Mesenchymal stem cell (in vitro differentiated cells and primary cell): ENCODE measurements around the gene KLHL11.
"Not testable (repeated sequence)": the region's sequence is repeated elsewhere in the genome, so short reads cannot be mapped to it uniquely, and the experiment has no call there.

Source experiments
- DNase-seq: peaks from one replicate; pipeline ENCODE4 v3.0.0-alpha.2; 2013
- H2AFZ ChIP-seq: one replicate; pipeline ENCODE4 v1.6.1; 2013; ENCODE audit warnings: low read depth, mild to moderate bottlenecking, control low read depth, inconsistent platforms, low read length, moderate library complexity
- H2AK5ac ChIP-seq: 2 replicates; pipeline ENCODE4 v1.6.1; 2013; ENCODE audit warnings: low read length, moderate library complexity, mild to moderate bottlenecking, inconsistent platforms; ENCODE audit not compliant: severe bottlenecking
- H2BK120ac ChIP-seq: one replicate; pipeline ENCODE4 v1.6.1; 2013; ENCODE audit warnings: low read depth, mild to moderate bottlenecking, inconsistent platforms, low read length, moderate library complexity
- H2BK12ac ChIP-seq, 2 experiments: one replicate each; pipeline ENCODE4 v1.6.1; 2013; ENCODE audit warnings: inconsistent platforms in 2 of 2, low read length in 2 of 2, mild to moderate bottlenecking in 2 of 2, moderate library complexity in 2 of 2, control low read depth in 1 of 2
- H2BK15ac ChIP-seq: one replicate; pipeline ENCODE4 v1.6.1; 2013; ENCODE audit warnings: mild to moderate bottlenecking, low read depth, inconsistent platforms; ENCODE audit not compliant: poor library complexity, severe bottlenecking
- H2BK5ac ChIP-seq: 2 replicates; pipeline ENCODE4 v1.6.1; 2013; ENCODE audit warnings: low read depth, mild to moderate bottlenecking, low read length, control low read depth, inconsistent platforms; ENCODE audit not compliant: poor library complexity, severe bottlenecking
- H3K14ac ChIP-seq, 2 experiments: one replicate each; pipeline ENCODE4 v1.6.1; 2013; ENCODE audit warnings: inconsistent platforms in 2 of 2, low read length in 2 of 2, control low read depth in 1 of 2, mild to moderate bottlenecking in 1 of 2, moderate library complexity in 1 of 2
- H3K18ac ChIP-seq, 2 experiments: one replicate each; pipeline ENCODE4 v1.6.1; 2013; ENCODE audit warnings: inconsistent platforms in 2 of 2, low read length in 2 of 2, control low read depth in 1 of 2, low read depth in 1 of 2, mild to moderate bottlenecking in 1 of 2
- H3K23ac ChIP-seq, 2 experiments: one replicate each; pipeline ENCODE4 v1.6.1; 2013; ENCODE audit warnings: inconsistent platforms in 2 of 2, low read length in 2 of 2, mild to moderate bottlenecking in 2 of 2, moderate library complexity in 2 of 2, control low read depth in 1 of 2
- H3K27ac ChIP-seq: 2 replicates; pipeline ENCODE4 v1.5.1; 2013; ENCODE audit warnings: mild to moderate bottlenecking, moderate library complexity, low read length, control low read depth, inconsistent platforms; ENCODE audit not compliant: poor library complexity, severe bottlenecking
- H3K27me3 ChIP-seq, 2 experiments: 2 replicates each; pipeline versions ENCODE4 v1.6.1 to v1.7.0; 2013; ENCODE audit warnings: low read length in 2 of 2, mild to moderate bottlenecking in 2 of 2, moderate library complexity in 2 of 2, control low read depth in 1 of 2, inconsistent platforms in 1 of 2; ENCODE audit not compliant: control insufficient read depth in 1 of 2, insufficient read depth in 1 of 2
- H3K36me3 ChIP-seq, 2 experiments: 2 replicates each; pipeline versions ENCODE4 v1.6.1 to v1.7.0; 2013; ENCODE audit warnings: low read length in 2 of 2, control low read depth in 1 of 2, inconsistent platforms in 1 of 2, low read depth in 1 of 2, mild to moderate bottlenecking in 1 of 2; ENCODE audit not compliant: insufficient read depth in 2 of 2, control insufficient read depth in 1 of 2
- H3K4ac ChIP-seq, 2 experiments: one replicate each; pipeline ENCODE4 v1.6.1; 2013; ENCODE audit warnings: inconsistent platforms in 2 of 2, low read length in 2 of 2, mild to moderate bottlenecking in 2 of 2, moderate library complexity in 2 of 2, control low read depth in 1 of 2, low read depth in 1 of 2
- H3K4me1 ChIP-seq: 2 replicates; pipeline ENCODE4 v1.6.1; 2013; ENCODE audit warnings: low read depth, low read length, control low read depth; ENCODE audit not compliant: control insufficient read depth, insufficient read depth
- H3K4me2 ChIP-seq: 2 replicates; pipeline ENCODE4 v1.6.1; 2013; ENCODE audit warnings: low read length, mild to moderate bottlenecking, inconsistent platforms; ENCODE audit not compliant: poor library complexity, severe bottlenecking
- H3K4me3 ChIP-seq, 2 experiments: 2 replicates each; pipeline versions ENCODE4 v1.5.1 to v1.7.0; 2013; ENCODE audit warnings: low read length in 2 of 2, mild to moderate bottlenecking in 2 of 2, control low read depth in 1 of 2, low read depth in 1 of 2; ENCODE audit not compliant: insufficient read depth in 1 of 2
- H3K79me1 ChIP-seq: replicated peaks from 2 replicates; pipeline ENCODE4 v1.6.1; 2013; ENCODE audit warnings: mild to moderate bottlenecking, control low read depth, low read length, inconsistent platforms; ENCODE audit not compliant: poor library complexity, severe bottlenecking
- H3K9ac ChIP-seq: 2 replicates; pipeline ENCODE4 v1.7.0; 2013; ENCODE audit warnings: mild to moderate bottlenecking, low read length, moderate library complexity
- H3K9me3 ChIP-seq: 2 replicates; pipeline ENCODE4 v1.7.0; 2013; ENCODE audit warnings: mild to moderate bottlenecking, low read length; ENCODE audit not compliant: control insufficient read depth
- H4K8ac ChIP-seq: one replicate; pipeline ENCODE4 v1.6.1; 2013; ENCODE audit warnings: inconsistent platforms, mild to moderate bottlenecking, low read length, moderate library complexity
- H4K91ac ChIP-seq: one replicate; pipeline ENCODE4 v1.6.1; 2013; ENCODE audit warnings: mild to moderate bottlenecking, low read length, inconsistent platforms
- WGBS: methylation state at CpG from one replicate; pipeline ENCODE4 v1.1.7; 2013; ENCODE audit warnings: mixed read lengths; 5-methylcytosine and 5-hydroxymethylcytosine counted together

KLHL11 gene

GRCh38 chr17:41835800-41836549 is 29.2 kb downstream of the KLHL11 start, which contains the start of gene NT5C3B:
Gene NT5C3B, minus strand, starts transcription at chr17:41836232. Its CDS starts 39 bp downstream, at chr17:41836193.
- Histone ChIP-seq H3K4me3 (peak within 1 kb of the TSS; percentile 87 to 88), H2BK12ac (peak within 1 kb of the TSS in 1 of 2 experiments; percentile 17), H3K9ac (peak within 1 kb of the TSS; percentile 88), H3K4me2 (peak within 1 kb of the TSS; percentile 75), H3K27ac (no peak within 1 kb of the TSS), H2BK15ac (no peak within 1 kb of the TSS), H3K79me1 (peaks cover 10% of the 10 kb centered on the region), H2AFZ (peak within 1 kb of the TSS; percentile 72), H2BK120ac (peak within 1 kb of the TSS; percentile 35), H3K9me3 (no peaks in the 10 kb centered on the region), H2BK5ac (no peak within 1 kb of the TSS), H3K4ac (peak within 1 kb of the TSS; percentile 15 to 60), H4K8ac (peak within 1 kb of the TSS; percentile 66), H3K14ac (peak within 1 kb of the TSS in 1 of 2 experiments; percentile 53), H2AK5ac (peak within 1 kb of the TSS; percentile 27), H3K4me1 (peaks cover 6% of the 10 kb centered on the region), H4K91ac (no peak within 1 kb of the TSS), H3K23ac (peak within 1 kb of the TSS in 1 of 2 experiments; percentile 70), H3K36me3 (peaks cover 11 to 31% of the 10 kb centered on the region in 2 experiments), H3K18ac (peak within 1 kb of the TSS; percentile 18 to 31), H3K27me3 (no peaks in the 10 kb centered on the region)
- peak; percentile 41 for DNase-seq
- 9% methylated on average over 57 of the region's 72 CpGs for WGBS

- Histone ChIP-seq H3K9ac (peak overlapping the region; percentile 88), H4K8ac (peak overlapping the region; percentile 65), H2AK5ac (no peak overlapping the region), H3K4me1 (peaks cover 6% of the 10 kb centered on the region), H2BK5ac (no peak overlapping the region), H3K14ac (no peak overlapping the region), H2AFZ (peak overlapping the region; percentile 48), H3K9me3 (no peaks in the 10 kb centered on the region), H3K4me2 (peak overlapping the region; percentile 75), H3K79me1 (peaks cover 10% of the 10 kb centered on the region), H3K27ac (no peak overlapping the region), H3K18ac (peak overlapping the region in 1 of 2 experiments; percentile 31), H3K4ac (peak overlapping the region in 1 of 2 experiments; percentile 60), H2BK12ac (no peak overlapping the region), H2BK15ac (no peak overlapping the region), H3K23ac (peak overlapping the region in 1 of 2 experiments; percentile 70), H2BK120ac (peak overlapping the region; percentile 35), H3K27me3 (no peaks in the 10 kb centered on the region), H3K4me3 (peak overlapping the region; percentile 87 to 88), H4K91ac (no peak overlapping the region), H3K36me3 (peaks cover 11 to 37% of the 10 kb centered on the region in 2 experiments)
- 34% methylated on average over 11 of the region's 13 CpGs for WGBS
- DNase-seq: no peak
These were observed 29.9 kb downstream of the KLHL11 start for GRCh38 chr17:41835214-41835799.

GRCh38 chr17:41829961-41830360 is 35.3 kb downstream of the KLHL11 start:
- not testable (repeated sequence) for H4K8ac ChIP-seq, H3K23ac ChIP-seq, H4K91ac ChIP-seq, H3K4me3 ChIP-seq, DNase-seq, H3K9ac ChIP-seq, H3K27ac ChIP-seq, H2BK12ac ChIP-seq, H2BK120ac ChIP-seq, H3K79me1 ChIP-seq, H2AK5ac ChIP-seq, H2AFZ ChIP-seq, H2BK15ac ChIP-seq, H2BK5ac ChIP-seq, H3K9me3 ChIP-seq, H3K18ac ChIP-seq, H3K14ac ChIP-seq, H3K4ac ChIP-seq, H3K4me2 ChIP-seq, H3K27me3 ChIP-seq, H3K4me1 ChIP-seq
- WGBS: 90% methylated on average over 10 of the region's 10 CpGs
- peaks cover 43 to 74% of the 10 kb centered on the region in 2 experiments for H3K36me3 ChIP-seq

DNA sequence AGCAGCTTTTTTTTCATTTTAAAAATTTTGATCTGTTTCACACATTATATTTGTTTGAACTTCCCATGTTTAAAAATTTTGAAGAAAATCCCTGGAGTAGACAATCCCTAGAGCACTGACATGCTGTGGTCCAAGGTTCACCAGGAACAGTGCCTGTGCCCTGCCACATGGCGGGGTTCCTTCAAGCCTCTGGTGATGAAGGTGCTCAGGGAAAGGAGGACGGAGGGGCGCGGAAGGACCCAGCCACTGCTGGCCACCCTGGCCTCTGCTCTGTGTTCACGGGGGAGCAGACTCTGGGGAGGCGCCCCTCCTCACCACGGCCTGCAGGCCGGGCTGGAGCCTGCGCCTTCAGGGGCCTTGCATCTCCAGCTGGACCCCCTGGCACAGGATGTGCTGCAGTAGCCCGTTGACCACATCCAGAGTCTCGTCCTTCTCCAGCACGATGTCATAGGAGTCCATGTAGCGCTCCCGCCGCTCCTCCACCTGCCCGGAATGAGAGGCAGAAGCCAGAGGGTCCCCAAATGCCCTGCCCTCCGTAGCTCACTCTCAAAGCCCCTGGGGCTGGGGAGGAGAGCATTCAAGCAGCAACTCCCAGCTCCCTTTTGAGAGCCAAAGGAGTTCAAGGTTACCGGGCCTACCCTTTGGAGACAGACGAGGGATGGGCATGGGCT is 39.9 kb downstream of the KLHL11 start:
- H2BK12ac ChIP-seq: no peak overlapping the region
- no peak overlapping the region for H3K14ac ChIP-seq
- no peak overlapping the region for H3K4me2 ChIP-seq
- H3K4ac ChIP-seq: no peak overlapping the region
- no peak overlapping the region for H3K23ac ChIP-seq
- peaks cover 51 to 67% of the 10 kb centered on the region in 2 experiments for H3K36me3 ChIP-seq
- 94% methylated on average over 19 of the region's 19 CpGs for WGBS
- no peak overlapping the region for H2AK5ac ChIP-seq
- H3K9me3 ChIP-seq: no peaks in the 10 kb centered on the region
- DNase-seq: no peak
- H2BK15ac ChIP-seq: no peak overlapping the region
- H3K9ac ChIP-seq: no peak overlapping the region
- no peak overlapping the region for H2AFZ ChIP-seq
- H4K8ac ChIP-seq: no peak overlapping the region
- no peaks in the 10 kb centered on the region for H3K27me3 ChIP-seq
- H4K91ac ChIP-seq: no peak overlapping the region
- H3K27ac ChIP-seq: no peak overlapping the region
- H3K4me3 ChIP-seq: no peak overlapping the region
- no peak overlapping the region for H2BK120ac ChIP-seq
- H3K4me1 ChIP-seq: peaks cover 3% of the 10 kb centered on the region
- H3K79me1 ChIP-seq: peaks cover 11% of the 10 kb centered on the region
- H2BK5ac ChIP-seq: no peak overlapping the region
- no peak overlapping the region for H3K18ac ChIP-seq
